Urinary bladder (tissue), 4 donors: ENCODE measurements around the gene GPR31. TPM values are rescaled to one million over a fixed set of nuclear protein-coding genes. Genes with fewer than 3 reads are reported as not detected.

Experiments used
- DNase-seq: peaks from one replicate; pipeline ENCODE4 v3.0.0-alpha.2; 2015; ENCODE audit errors: extremely low spot score
- H3K27ac ChIP-seq: one replicate; pipeline ENCODE4 v1.5.1; 2013; ENCODE audit warnings: low read depth, mild to moderate bottlenecking, moderate library complexity
- H3K36me3 ChIP-seq: one replicate; pipeline ENCODE4 v1.6.1; 2013; ENCODE audit warnings: mild to moderate bottlenecking, moderate library complexity; ENCODE audit not compliant: insufficient read depth
- H3K4me1 ChIP-seq: one replicate; pipeline ENCODE4 v1.6.1; 2013; ENCODE audit warnings: mild to moderate bottlenecking, moderate library complexity; ENCODE audit not compliant: insufficient read depth
- H3K4me3 ChIP-seq: one replicate; pipeline ENCODE4 v1.5.1; 2013; ENCODE audit warnings: low read depth, low read length
- WGBS: extraction: QIAGEN DNeasy Blood & Tissue Kit; methylation state at CpG from one replicate; pipeline ENCODE4 v1.1.7; 2013; 5-methylcytosine and 5-hydroxymethylcytosine counted together
- polyA plus RNA-seq: library from polyadenylated mRNA; stranded (reverse); fragments of 200-250 nt; gene quantifications from one replicate; pipeline ENCODE4 v1.2.3, GENCODE V29; 2013
- total RNA-seq: library from RNA; depleted of rRNA; stranded (reverse); fragments of >200 nt; gene quantifications from one replicate; pipeline ENCODE4 v1.2.3, GENCODE V29; 2014
- donor health status: healthy with polysubstance abuse.
- donor health status: healthy.

Gene GPR31
- total and polyA plus RNA-seq, 2 donors: not detected

DNA sequence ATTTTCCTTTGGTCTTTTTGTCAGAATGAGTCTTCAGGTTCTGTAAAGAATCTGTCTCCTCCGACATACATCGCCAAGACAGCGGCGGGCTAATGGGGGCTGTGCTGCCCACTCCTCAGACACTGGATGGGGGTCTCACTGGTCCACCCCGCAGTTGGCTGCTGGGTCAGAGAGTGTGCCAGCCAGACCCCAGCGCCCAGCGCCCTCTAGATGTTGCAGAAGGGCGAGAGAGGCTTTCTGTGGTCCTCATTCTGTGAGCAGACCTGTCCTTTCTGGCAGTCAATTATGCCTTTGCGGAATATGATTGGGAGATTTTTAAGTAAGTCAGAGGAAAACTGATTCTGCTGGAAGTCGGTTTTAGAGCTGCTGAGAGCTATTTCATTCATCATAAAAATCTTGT, 42.7 kb downstream of the GPR31 start:
- H3K36me3 ChIP-seq: no peaks in the 10 kb centered on the region
- 91% methylated on average over 10 of the region's 10 CpGs for WGBS
- DNase-seq: no peak
- H3K27ac ChIP-seq: no peak overlapping the region
- no peaks in the 10 kb centered on the region for H3K4me1 ChIP-seq
- no peak overlapping the region for H3K4me3 ChIP-seq

DNA sequence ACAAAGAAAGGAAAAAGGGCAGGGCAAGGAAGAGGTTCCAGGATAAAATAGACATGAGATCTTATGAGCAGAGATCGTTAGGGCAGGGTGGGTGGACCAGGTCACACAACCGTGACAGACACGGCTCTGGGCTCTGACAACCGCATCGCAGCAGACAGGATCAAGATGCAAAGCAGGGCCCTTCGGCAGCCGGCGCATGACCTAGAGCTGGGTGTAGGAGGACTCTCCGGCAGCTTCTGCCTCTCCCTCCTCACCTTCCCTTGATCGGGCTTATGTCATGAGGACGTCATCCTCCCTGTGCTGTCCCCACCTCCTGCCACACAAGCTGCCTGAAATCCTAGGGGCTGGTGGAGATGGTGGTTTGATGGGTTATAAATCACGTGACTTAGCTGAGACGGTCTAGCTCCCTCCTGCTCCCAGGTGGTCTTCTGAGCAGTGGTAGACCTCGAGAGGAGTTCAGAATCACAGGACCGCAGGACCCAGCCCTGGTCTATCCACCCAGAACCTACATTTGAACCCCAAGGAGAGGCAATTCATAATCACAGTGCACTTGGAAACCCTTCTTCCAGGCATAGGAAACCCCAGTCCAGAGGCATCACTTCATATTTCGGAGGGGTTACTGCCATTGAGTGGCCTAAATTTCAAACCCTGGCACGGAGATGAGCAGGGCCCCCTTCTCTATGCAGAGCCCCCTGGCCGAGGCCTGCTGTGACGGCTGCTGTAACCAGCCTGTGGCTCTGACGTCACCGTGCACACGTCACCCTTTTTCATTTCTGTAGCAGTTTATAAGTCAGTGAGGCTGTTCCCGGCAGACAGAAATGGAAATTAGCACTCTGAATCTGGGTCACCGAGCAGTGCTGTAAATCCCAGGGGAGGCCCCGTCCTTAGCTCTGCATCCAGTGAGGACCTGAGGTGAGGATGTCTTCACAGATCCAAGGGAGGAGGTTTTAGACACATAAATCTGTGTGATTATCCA, 43.6 kb downstream of the GPR31 start:
- no peak for DNase-seq
- Histone ChIP-seq H3K4me1 (no peaks in the 10 kb centered on the region), H3K27ac (no peak overlapping the region), H3K4me3 (no peak overlapping the region), H3K36me3 (no peaks in the 10 kb centered on the region)
- WGBS: 82% methylated on average over 25 of the region's 25 CpGs

GRCh38 chr6:167113047-167113754, 44.6 kb downstream of the GPR31 start:
- Histone ChIP-seq H3K27ac (no peak overlapping the region), H3K4me3 (no peak overlapping the region), H3K36me3 (no peaks in the 10 kb centered on the region), H3K4me1 (no peaks in the 10 kb centered on the region)
- 66% methylated on average over 8 of the region's 8 CpGs for WGBS
- DNase-seq: no peak

- Histone ChIP-seq H3K36me3 (no peaks in the 10 kb centered on the region), H3K27ac (no peak overlapping the region), H3K4me1 (no peaks in the 10 kb centered on the region), H3K4me3 (no peak overlapping the region)
- 95% methylated on average over 8 of the region's 8 CpGs for WGBS
- DNase-seq: no peak
Observed at GRCh38 chr6:167112421-167112820, 45.4 kb downstream of the GPR31 start.

GRCh38 chr6:167111597-167111996, 46.2 kb downstream of the GPR31 start:
- WGBS: 77% methylated on average over 3 of the region's 3 CpGs
- H3K36me3 ChIP-seq: no peaks in the 10 kb centered on the region
- no peak for DNase-seq
- H3K4me1 ChIP-seq: no peaks in the 10 kb centered on the region
- H3K27ac ChIP-seq: no peak overlapping the region
- no peak overlapping the region for H3K4me3 ChIP-seq

DNA sequence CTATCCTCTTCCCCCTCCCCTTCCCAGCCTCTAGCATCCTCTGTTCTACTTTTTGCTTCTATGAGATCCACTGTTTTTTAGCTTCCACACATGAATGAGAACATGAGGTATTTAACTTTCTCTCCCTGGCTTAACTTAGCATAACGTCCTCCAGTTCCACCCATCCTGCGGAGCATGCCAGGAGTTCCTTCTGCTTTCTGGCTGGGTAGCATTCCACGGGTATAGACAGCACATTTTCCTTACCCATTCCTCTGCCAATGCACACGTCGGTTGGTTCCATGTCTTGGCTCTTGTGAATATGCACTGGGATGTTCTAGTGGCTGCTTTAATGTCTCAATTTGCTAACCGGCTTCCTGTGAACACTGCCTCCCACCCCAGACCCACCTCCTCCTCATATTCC, 48.1 kb downstream of the GPR31 start:
- H3K4me1 ChIP-seq: no peaks in the 10 kb centered on the region
- no peak overlapping the region for H3K4me3 ChIP-seq
- WGBS: 40% methylated on average over 6 of the region's 6 CpGs
- H3K27ac ChIP-seq: no peak overlapping the region
- H3K36me3 ChIP-seq: no peaks in the 10 kb centered on the region
- no peak for DNase-seq

DNA sequence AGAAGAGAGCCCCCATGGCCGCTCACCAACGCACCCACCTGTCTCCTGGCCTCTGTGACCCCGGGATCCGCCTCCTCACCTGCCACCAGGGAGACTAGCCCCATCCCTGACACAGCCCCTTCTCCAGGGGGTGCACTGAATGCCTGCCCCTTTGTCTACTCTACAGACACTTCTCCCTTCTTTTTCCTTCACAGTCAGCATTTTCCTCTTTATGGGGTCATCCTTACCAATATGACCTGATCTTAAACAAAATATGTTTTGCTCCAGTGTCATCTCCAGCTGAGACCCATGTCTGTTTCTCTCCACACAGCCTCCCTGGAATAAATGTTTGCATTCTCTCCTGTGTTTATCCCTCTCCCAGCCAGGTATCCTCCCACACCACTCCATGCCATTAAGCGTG, 49.5 kb downstream of the GPR31 start:
- DNase-seq: no peak
- WGBS: 95% methylated on average over 5 of the region's 5 CpGs
- H3K4me3 ChIP-seq: no peak overlapping the region
- H3K4me1 ChIP-seq: no peaks in the 10 kb centered on the region
- H3K27ac ChIP-seq: no peak overlapping the region
- H3K36me3 ChIP-seq: no peaks in the 10 kb centered on the region

DNA sequence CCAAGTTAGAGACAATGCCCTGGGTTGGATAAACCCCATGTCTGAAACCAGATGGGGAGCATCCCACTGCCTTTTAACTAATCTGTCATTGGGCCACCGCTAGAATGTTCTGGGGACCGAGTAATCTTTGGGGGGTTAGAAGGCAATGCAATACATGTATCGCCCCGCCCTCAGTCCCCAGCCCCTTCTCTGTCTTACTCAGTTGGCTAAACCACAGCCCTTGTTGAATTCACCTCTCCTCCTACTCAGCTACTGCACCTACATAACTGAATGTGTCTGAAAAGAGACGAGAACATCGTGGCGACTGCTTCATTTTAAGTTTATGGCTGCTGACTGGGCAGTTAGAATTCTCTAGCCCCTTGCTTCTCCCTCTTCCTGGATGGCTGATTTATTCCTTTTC, 50.0 kb downstream of the GPR31 start:
- no peak overlapping the region for H3K27ac ChIP-seq
- no peak overlapping the region for H3K4me3 ChIP-seq
- DNase-seq: no peak
- 83% methylated on average over 7 of the region's 7 CpGs for WGBS
- H3K36me3 ChIP-seq: no peaks in the 10 kb centered on the region
- H3K4me1 ChIP-seq: no peaks in the 10 kb centered on the region

DNA sequence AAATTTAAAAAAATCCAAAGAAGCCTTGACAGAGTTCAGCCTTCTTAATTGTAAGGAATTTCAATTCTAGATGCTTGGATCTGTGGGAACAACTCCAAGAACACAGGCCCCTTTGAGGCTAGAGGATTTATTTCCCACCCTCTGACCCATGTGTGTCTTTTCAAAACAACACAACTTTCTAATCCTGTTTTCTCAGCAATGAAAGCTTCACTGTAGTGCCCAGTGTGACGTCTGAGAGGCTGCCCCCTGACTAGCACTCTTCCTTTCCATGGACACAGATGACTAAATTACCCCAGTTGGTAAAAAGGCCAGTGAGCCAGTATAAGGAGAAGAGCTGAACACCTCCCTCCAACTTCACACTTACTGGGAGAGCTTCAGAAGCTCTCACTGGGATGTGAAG, 51.4 kb downstream of the GPR31 start:
- Histone ChIP-seq H3K4me3 (no peak overlapping the region), H3K27ac (no peak overlapping the region), H3K36me3 (no peaks in the 10 kb centered on the region), H3K4me1 (no peaks in the 10 kb centered on the region)
- no peak for DNase-seq
- WGBS: 65% methylated on average over 1 of the region's 1 CpG

Other genes with a start within 250 kb of the GPR31 start
- 54.5 TPM for gene RNASET2, start 201.4 kb downstream of the GPR31 start, total RNA-seq
- gene RNASET2, start 201.4 kb downstream of the GPR31 start, polyA plus RNA-seq: 42.8 TPM
- gene CEP43, start 158.6 kb downstream of the GPR31 start, total RNA-seq: 37.8 TPM
- 5.9 TPM for gene CEP43, start 158.6 kb downstream of the GPR31 start, polyA plus RNA-seq
- not detected for gene CCR6, start 34.9 kb downstream of the GPR31 start, total RNA-seq
- 0.20 TPM for gene CCR6, start 34.9 kb downstream of the GPR31 start, polyA plus RNA-seq
- gene UNC93A, start 133.3 kb upstream of the GPR31 start, total RNA-seq: not detected
- gene UNC93A, start 133.3 kb upstream of the GPR31 start, polyA plus RNA-seq: not detected
- gene TTLL2, start 167.1 kb upstream of the GPR31 start, total RNA-seq: not detected
- gene TTLL2, start 167.1 kb upstream of the GPR31 start, polyA plus RNA-seq: not detected